Right renal pelvis (tissue), 4 donors: ENCODE data around the gene HOXB7. TPM values are rescaled to one million over a fixed set of nuclear protein-coding genes. Genes with fewer than 3 reads are reported as not detected.

Experiments
- DNase-seq, 4 donors: peaks; one replicate each; pipeline ENCODE4 v3.0.0-alpha.2; 2013; ENCODE audit warnings: low read depth in 4 of 4, low spot score in 3 of 4, missing footprints in 1 of 4
- polyA plus RNA-seq, 4 donors: library from polyadenylated mRNA; unstranded; fragments of 120-200 nt; gene quantifications; one replicate each; pipeline ENCODE4 v1.2.1, GENCODE V29; 2013; ENCODE audit not compliant: insufficient read length in 4 of 4

Gene HOXB7
- polyA plus RNA-seq, 4 donors: 37.4 to 44.0 (median 40.5) TPM

- no peak for DNase-seq
These were observed 26.8 kb upstream of the HOXB7 start for GRCh38 chr17:48637323-48638260.

- no peak for DNase-seq
These were observed 25.6 kb upstream of the HOXB7 start for GRCh38 chr17:48636177-48637018.

- no peak for DNase-seq
These were observed 23.8 kb upstream of the HOXB7 start for GRCh38 chr17:48634493-48635208.

- no peak for DNase-seq
These were observed 22.5 kb upstream of the HOXB7 start for GRCh38 chr17:48633266-48633677.

- DNase-seq: no peak
These were observed 21.9 kb upstream of the HOXB7 start for GRCh38 chr17:48632579-48633265.

- DNase-seq: no peak
These were observed 21.1 kb upstream of the HOXB7 start for GRCh38 chr17:48631693-48632578.

- DNase-seq: no peak
These were observed 20.3 kb upstream of the HOXB7 start for GRCh38 chr17:48630925-48631692.

GRCh38 chr17:48630009-48630924, 19.4 kb upstream of the HOXB7 start:
- no peak for DNase-seq

- no peak for DNase-seq
These were observed 18.6 kb upstream of the HOXB7 start for GRCh38 chr17:48629411-48629759.

GRCh38 chr17:48628649-48629410, 18.0 kb upstream of the HOXB7 start:
- DNase-seq: no peak

- DNase-seq: no peak
These were observed 17.1 kb upstream of the HOXB7 start for GRCh38 chr17:48627623-48628521.

- no peak for DNase-seq
These were observed 16.3 kb upstream of the HOXB7 start for GRCh38 chr17:48627118-48627597.

- no peak for DNase-seq
These were observed 15.7 kb upstream of the HOXB7 start, which contains the start of gene HOXB9 for GRCh38 chr17:48626245-48627117. Gene HOXB9 (minus strand): TSS chr17:48626358. CDS start chr17:48626269, 89 bp downstream.

- DNase-seq: no peak
These were observed 14.9 kb upstream of the HOXB7 start for GRCh38 chr17:48625495-48626244.
